GM12891 (cell line): Measurements from ENCODE around the gene TMEM242.

Experiments used
- DNase-seq: peaks from one replicate; pipeline ENCODE4 v3.0.0; 2011; ENCODE audit warnings: low spot score; ENCODE audit not compliant: insufficient read length
- FAIRE-seq: peaks from 2 replicates; lab custom pipeline; 2011; peaks lifted over from hg19 to GRCh38; lab: Jason Lieb, UNC
- PAX5 ChIP-seq: IDR thresholded peaks from 2 replicates; pipeline ENCODE4 v1.6.1; 2011; ENCODE audit warnings: low read length, moderate library complexity, mild to moderate bottlenecking; ENCODE audit not compliant: insufficient read depth, severe bottlenecking
- POLR2A ChIP-seq: IDR thresholded peaks from 2 replicates; pipeline ENCODE4 v1.6.1; 2011; ENCODE audit warnings: low read depth, low read length, control low read depth
- POLR2AphosphoS5 ChIP-seq: IDR thresholded peaks from 2 replicates; pipeline ENCODE4 v1.6.1; 2011; ENCODE audit warnings: low read depth, low read length, control low read depth
- POU2F2 ChIP-seq: IDR thresholded peaks from 2 replicates; pipeline ENCODE4 v1.6.1; 2011; ENCODE audit warnings: low read depth, mild to moderate bottlenecking, control low read depth, low read length, moderate library complexity
- SPI1 ChIP-seq: IDR thresholded peaks from 2 replicates; pipeline ENCODE4 v1.6.1; 2011; ENCODE audit warnings: low read depth, low read length, control low read depth
- TAF1 ChIP-seq: IDR thresholded peaks from 2 replicates; pipeline ENCODE4 v1.6.1; 2011; ENCODE audit warnings: low read depth, low read length, control low read depth

Gene TMEM242

GRCh38 chr6:157292202-157292601, 31.1 kb downstream of the TMEM242 start:
- TF ChIP-seq POU2F2, result no peak
- TF ChIP-seq SPI1, result no peak
- no peak for TF ChIP-seq POLR2A
- no peak for TF ChIP-seq POLR2AphosphoS5
- TF ChIP-seq TAF1, result no peak
- no peak for TF ChIP-seq PAX5
- DNase-seq, result no peak
- no peak for FAIRE-seq

- FAIRE-seq, result no peak
- DNase-seq, result no peak
- TF ChIP-seq SPI1, result no peak
- TF ChIP-seq PAX5, result no peak
Observed at GRCh38 chr6:157291356-157291755, 32.0 kb downstream of the TMEM242 start.

- TF ChIP-seq POLR2A, result no peak
- TF ChIP-seq POLR2AphosphoS5, result no peak
- TF ChIP-seq TAF1, result no peak
- no peak for TF ChIP-seq POU2F2
- TF ChIP-seq SPI1, result no peak
- TF ChIP-seq PAX5, result no peak
- DNase-seq, result no peak
- FAIRE-seq, result no peak
Observed at GRCh38 chr6:157290797-157291196, 32.5 kb downstream of the TMEM242 start.

- TF ChIP-seq POU2F2 (no peak), POLR2AphosphoS5 (no peak), PAX5 (no peak), POLR2A (no peak), TAF1 (no peak), SPI1 (no peak)
- no peak for FAIRE-seq
- DNase-seq, result no peak
Observed at GRCh38 chr6:157289764-157290163, 33.6 kb downstream of the TMEM242 start.

GRCh38 chr6:157288575-157288974, 34.7 kb downstream of the TMEM242 start:
- no peak for FAIRE-seq
- TF ChIP-seq PAX5 (no peak), TAF1 (no peak), SPI1 (no peak), POU2F2 (no peak), POLR2A (no peak), POLR2AphosphoS5 (no peak)

GRCh38 chr6:157287923-157288322, 35.4 kb downstream of the TMEM242 start:
- no peak for TF ChIP-seq PAX5
- no peak for TF ChIP-seq POU2F2
- TF ChIP-seq TAF1, result no peak
- no peak for TF ChIP-seq POLR2AphosphoS5
- TF ChIP-seq POLR2A, result no peak
- TF ChIP-seq SPI1, result no peak
- FAIRE-seq, result no peak
- DNase-seq, result no peak

More at GRCh38 chr6:157288575-157288974, 34.7 kb downstream of the TMEM242 start:
- no peak for DNase-seq

- no peak for TF ChIP-seq POLR2AphosphoS5
- TF ChIP-seq POU2F2, result no peak
- TF ChIP-seq PAX5, result no peak
- no peak for TF ChIP-seq TAF1
- TF ChIP-seq SPI1, result no peak
- no peak for TF ChIP-seq POLR2A
- DNase-seq (no peak), FAIRE-seq (no peak)
Observed at GRCh38 chr6:157287247-157287850, 36.0 kb downstream of the TMEM242 start.

- DNase-seq (no peak), FAIRE-seq (no peak)
- TF ChIP-seq PAX5 (no peak), POLR2A (no peak), POU2F2 (no peak), SPI1 (no peak), POLR2AphosphoS5 (no peak), TAF1 (no peak)
Observed at GRCh38 chr6:157285422-157285779, 37.9 kb downstream of the TMEM242 start.

GRCh38 chr6:157284738-157285421, 38.4 kb downstream of the TMEM242 start:
- DNase-seq (no peak), FAIRE-seq (no peak)
- TF ChIP-seq POU2F2 (no peak), POLR2AphosphoS5 (no peak), POLR2A (no peak)
